Stimulated activated CD8-positive, alpha-beta memory T cell treated with anti-CD3 and anti-CD28 coated beads, Interleukin-15, amount 100 ng/mL, for 1 hour (primary cell): ENCODE results near the gene RNF113B.

Source experiments
- DNase-seq: peaks from one replicate; pipeline ENCODE4 v3.0.0-alpha.2; 2020; ENCODE audit warnings: low read depth

Gene RNF113B

DNA sequence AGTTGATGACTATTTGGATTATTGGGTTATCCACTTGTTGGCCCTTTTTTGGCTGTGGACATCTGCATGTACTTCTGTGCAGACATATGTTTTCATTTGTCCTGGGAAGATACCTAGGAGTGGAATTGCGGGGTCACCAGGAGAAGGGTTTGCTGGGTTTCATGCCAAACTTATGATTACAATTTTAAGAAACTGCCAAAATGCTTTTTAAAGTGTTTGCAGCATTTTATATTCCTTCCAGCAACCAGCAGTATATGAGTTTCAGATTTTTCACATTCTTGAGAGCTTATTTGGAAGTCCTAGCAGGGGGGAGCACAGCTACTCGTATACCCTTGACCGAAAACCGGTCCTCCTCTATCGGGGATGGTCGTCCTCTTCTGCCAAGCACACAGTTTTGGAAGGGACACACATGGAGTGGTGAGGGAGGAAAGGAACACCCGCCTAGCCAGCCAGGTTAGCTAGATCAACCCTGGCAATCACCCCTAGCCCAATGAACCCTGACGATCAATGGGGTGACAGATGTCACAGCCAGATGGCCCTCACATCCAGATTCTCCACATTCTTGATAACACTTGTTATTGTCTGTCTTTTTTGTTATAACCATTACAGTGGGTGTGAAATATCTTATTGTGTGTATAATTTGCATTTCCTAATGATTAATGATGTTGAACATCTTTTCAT is 26.7 kb upstream of the RNF113B start:
- DNase-seq, result no peak

DNA sequence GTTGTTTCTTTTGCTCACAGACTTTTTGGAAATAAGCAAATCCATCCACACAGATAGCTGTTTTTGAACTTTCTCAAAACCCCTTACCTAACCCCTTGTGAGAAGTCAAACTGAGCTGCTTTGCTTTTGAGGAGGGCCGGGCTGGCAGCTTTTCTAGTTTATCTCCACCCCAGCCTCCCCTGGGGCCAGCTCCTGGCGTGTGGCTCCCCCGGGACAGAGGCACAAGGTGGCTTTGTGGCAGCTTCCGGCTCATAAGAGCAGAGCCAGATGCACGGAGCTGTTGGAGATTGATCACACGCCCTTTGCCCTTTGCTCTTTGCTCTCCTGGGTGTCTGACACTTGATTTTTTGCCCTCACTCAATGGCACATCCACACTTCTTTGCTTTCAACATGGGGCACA is 24.9 kb upstream of the RNF113B start:
- no peak for DNase-seq

DNA sequence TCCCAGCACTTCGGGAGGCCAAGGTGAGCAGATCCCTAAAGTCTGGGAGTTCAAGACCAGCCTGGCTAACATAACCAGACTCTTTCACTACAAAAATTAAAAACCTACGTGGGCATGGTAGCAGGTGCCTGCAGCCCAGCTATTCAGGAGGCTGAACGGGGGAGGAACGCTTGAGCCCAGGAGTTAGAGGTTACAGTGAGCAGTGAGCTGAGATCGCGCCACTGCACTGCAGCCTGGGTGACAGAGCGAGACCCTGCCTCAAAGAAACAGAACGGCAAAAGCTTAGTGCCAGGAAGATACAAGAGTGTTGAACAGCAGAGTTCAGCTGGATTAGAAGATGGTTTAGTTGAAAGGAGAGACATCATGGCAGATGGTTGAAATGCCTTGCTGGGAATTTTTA is 24.1 kb upstream of the RNF113B start:
- no peak for DNase-seq

DNA sequence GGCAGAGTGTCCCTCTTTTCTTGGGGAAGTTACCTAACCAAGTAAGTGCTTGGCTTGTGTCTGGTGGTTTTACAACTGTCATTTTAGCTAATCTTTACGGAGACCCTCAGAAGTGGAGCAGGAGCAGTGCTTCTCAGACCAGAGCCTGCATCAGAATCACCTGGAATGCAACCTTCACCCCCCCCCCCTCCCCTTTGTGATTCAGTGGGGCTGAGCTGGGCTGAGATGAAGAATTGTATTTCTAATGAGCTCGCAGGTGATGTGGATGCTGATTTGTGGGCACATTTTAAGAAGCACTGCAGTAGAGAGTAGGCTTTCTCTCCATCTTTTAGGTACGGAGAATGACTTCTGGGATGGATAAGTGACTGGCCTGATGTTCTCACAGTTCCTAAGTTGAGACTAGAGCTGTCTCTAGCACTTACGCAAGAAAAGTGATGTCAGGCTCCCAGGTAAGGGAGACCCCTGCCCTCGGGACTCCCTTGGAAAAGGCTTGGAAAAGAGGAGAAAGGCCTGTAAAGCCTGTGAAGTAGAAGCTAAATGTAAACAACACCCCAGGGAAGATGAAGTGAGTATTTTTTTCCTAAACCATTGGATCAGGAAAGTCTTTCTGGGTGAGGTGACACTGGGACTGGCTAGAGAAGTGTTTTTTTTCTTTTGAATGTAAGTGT is 23.3 kb upstream of the RNF113B start:
- DNase-seq, result no peak

DNA sequence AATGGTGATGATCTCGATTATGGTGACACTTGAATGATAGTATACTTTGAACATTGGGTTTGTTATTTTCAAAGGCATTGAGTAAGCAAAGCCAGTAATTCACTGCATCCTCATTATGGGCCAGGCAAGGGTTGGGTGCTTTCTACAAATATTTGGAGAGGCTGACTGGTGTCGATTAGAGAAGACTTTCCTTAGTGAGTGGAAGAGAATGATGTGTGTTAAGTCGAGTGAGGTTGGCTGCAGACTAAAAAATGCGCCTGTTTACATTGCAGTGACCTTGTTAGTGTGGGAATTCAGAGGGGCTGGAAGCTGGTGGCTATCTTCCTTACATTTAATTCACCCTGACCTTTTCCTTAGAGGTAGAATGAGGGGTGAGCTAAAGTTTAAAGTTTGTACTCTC is 22.4 kb upstream of the RNF113B start:
- no peak for DNase-seq

DNA sequence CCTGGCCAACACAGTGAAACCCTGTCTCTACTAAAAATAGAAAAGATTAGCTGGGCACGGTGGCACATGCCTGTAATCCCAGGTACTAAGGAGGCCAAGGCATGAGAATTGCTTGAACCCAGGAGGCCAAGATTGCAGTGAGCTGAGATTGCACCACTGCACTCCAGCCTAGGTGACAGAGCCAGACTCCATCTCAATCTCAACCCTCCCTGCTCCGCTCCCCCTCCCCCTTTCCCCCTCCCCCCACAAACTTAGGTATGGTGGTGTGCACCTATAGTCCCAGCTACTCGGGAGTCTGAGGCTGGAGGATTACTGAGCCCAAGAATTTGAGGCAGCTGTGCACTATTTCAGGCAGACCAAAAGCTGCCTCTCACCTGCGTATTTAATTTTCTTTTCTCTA is 21.6 kb upstream of the RNF113B start:
- DNase-seq, result no peak

DNA sequence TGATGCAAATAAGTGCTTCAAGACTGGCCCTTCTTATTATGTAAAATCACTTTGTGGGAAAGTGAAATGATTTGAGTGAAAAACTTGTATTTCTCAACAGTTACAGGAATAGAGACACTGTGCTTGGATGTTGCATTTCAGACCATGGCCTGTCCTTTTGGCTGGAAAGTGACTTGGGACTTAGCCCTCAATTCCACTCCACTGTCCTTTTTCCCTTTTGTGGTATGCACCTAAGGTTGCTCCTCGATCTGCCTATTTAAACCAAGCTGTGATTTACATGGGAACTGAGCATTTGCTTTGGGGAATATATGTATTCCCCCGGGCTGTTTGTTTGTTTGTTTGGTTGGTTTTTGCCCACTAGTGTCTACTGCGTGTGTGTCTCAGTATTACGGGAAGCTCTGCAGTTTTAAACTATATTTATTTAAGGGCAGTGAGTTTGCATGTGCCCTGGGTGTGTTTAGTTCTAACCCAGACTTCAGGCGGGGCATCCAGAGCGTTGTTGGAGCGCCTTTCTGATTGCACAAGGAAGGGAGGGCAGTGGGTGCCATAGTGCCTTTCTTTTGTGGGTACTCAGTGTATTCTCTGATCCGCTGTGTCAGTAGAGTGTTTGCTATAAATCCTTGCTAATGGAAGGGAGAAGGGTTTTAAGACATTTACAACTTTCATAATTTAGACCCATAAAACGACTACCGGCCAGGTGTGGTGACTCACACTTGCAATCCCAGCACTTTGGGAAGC is 18.2 kb upstream of the RNF113B start:
- no peak for DNase-seq

DNA sequence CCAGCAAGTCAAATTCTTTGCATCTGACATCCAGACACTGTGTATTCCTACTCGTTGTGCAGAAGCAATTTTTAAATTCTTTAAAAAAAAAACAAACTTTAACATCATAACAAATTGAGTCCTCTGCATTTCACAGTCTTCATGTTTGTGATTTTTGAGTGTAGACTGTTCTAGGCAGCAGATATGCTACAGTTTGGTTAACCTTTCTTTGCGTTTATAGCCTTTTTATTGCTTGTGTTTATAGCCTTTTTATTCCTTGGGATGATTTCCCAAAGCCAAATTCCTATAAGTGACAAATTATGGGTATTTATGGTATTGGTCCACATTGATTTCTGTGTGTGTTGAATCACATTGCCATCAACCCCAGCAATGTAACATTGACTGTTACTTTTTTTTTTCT is 14.9 kb upstream of the RNF113B start:
- DNase-seq, result no peak

DNA sequence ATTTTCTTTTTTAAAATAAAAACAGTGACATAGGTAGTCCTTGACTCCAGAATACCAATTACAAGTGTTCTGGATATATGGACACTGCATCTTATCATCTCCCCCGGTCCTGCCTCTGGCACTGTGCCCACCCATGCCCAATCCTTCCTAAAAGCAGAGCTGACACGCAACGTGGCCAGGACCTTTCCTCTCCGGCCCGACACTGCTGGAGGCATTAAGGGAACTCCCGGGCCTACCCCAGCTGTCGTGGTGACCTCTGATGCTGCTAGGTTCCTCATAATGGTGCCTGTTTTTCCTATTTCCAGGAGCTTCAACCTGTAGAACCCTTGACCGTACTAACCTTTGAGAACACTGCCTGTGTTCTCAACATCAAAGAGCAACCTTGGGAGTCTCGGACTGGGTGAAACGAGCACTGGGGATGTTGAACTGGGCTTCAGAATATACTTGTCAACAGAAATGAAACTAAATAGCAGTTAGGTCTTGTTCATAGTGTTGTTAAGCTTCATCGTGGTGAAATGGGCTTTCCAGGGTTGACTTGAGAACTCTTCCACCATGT is 13.9 kb upstream of the RNF113B start:
- no peak for DNase-seq

DNA sequence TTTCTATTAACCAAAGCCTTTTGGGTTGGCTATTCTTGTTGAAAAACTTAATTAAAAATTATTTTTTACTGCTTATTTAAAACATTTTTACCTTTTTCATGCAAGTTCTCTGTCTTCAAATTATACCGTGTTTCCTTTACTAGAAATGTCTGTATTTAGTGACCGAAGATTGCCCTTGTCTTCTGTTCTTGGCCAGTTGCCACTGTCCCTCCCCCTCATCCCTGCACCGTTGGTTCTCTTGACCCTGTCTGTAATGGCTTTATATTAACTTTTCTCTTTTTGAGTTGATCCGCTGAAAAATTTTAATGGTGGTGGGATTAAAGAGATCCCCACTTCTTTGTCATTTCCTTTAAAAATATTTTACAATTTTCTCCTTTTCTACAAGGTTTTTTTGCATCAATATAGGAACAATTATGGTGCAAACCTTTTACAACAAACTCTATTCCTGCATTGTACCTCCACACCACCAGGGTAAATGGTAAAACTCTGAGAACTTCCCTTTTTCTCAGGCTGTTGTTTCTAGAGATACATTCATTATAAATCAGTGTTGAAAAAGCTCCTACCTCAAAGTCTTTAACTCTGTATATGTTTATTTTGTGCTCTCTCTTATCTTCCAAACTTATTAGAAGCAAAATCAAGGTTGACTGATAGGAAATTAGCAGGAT is 12.9 kb upstream of the RNF113B start:
- DNase-seq, result no peak

DNA sequence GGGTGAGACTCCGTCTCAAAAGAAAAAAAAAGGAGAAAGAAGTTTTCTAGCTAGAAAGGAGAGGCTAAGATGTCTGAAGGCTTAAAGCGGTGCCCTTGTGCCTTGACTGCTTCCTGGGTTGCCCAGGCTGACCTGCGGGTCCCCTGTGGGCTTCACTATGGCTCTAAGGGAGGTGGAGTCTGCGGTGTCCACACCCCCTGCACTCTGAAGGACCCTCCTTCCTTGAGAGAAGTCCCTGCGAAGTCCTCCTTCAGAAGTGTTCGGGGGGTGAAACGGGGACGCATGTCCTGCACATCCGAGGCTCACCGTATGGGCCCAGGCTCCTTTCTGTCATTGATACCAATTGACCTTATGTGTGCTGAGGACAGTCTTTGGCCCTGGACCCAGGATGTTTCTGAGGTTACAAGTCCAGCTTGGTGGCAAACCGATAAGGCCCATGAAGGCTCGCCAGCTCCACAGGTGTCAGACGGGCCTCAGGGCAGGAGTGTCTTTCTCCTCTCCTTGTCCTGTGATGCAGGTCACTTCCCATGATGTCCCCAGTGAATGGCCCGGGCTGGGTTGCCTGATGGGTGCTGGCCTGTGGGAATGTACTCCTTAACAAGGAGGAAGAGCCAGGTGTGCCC is 11.6 kb upstream of the RNF113B start:
- no peak for DNase-seq

DNA sequence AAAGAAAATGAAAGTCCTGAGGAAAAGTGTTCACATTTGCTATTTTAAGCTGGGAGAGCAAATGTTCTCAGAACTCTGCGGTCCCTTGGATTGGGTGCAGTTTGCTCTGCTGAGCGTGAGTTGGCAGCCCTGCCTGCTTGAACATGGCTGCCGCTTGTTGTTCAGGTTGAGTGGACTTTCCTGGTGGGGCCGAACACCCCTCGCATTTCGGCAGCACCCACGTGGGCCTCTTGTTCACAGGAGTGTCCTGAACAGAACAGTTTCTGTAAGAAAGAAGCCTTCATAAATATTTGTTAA is 10.8 kb upstream of the RNF113B start:
- DNase-seq, result no peak

DNA sequence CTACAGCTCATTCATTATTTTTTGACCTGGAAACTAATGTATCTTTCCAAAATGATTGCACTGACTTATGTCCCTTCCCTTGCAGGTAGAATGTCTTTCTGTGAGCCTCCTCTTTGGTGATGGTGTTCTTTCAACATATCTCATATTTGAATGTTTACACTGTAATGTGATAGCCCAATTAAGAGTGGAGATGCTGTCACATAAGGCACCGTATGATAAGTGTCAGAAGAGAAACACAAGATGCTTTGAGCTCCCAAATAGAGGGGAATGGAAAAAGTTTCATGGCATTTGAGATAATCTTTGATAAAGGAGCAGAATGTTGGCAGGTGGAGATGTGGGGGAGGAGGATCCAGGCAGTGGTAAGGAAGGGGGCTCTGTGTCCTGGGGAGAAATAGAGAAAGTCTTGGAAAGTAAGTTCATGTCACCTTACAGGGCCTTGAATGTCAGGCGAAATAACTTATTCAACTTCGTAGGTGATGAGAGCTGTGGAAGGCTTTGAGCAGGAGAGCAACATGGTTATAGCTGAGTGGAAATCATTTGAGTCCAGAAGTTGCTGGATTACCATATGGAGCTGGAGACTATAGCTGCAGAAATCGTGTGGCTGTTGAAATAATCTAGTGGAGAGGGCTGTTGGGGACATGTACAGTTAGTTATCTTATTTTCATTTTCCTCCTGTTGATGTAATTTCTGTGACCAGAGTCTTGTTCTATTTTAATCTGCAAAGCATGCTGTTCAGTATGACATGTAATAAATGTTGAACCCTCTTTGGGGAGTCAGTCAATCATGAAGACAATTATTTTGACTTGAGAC is 10.3 kb upstream of the RNF113B start:
- no peak for DNase-seq

DNA sequence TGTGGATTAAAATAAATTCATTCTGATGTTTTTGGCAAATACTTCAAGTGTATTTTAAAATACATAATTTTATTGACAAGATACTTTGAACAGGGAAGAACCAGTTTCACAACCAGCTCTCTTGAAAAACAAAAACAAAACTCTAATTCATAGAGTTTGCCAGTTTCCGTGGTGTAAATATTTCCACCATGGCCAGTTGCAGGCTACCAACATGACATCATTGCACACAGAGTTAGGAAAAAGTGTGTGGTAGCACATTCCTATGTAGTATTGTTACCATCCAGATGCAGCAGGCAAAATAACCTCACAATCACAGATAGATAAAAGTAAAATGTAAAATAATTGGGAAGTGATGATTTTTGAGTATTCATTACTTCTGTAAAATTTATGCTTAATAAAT is 7.7 kb upstream of the RNF113B start:
- no peak for DNase-seq

DNA sequence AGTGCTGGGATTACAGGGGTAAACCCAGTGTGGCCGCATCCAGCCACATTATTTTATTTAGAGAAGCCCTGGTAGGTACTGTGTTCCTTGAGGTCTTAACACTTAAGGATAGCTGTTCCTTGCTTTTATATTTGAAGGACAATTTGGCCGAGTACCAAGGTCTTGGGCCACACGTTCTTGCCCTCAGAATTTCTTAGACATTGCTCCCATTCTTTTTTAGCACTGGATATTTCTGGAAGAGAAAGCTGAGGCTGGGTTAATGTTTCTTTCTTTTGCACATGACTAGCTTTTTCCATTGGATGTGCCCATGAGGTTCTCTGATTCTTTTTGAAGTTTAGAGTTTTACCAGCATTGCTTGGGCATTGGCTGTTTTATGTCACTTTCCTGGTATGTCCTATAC is 5.5 kb upstream of the RNF113B start:
- no peak for DNase-seq

DNA sequence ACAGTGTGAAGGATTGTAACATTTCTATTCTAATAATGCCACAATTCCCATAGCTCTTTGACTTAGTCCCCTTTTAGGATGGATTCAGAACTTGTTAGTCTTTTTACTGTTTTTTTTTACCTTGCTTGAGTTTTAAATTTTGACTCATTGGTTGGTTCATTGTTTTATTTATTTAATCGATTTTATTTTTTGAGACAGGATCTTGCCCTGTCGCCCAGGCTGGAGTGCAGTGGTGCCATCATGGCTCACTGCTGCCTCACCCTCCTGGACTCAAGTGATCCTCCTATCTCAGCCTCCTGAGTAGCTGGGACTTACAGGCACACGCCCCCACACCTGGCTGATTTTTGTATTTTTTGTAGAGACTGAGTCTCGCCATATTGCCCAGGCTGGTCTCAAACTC is 5.1 kb upstream of the RNF113B start:
- no peak for DNase-seq

DNA sequence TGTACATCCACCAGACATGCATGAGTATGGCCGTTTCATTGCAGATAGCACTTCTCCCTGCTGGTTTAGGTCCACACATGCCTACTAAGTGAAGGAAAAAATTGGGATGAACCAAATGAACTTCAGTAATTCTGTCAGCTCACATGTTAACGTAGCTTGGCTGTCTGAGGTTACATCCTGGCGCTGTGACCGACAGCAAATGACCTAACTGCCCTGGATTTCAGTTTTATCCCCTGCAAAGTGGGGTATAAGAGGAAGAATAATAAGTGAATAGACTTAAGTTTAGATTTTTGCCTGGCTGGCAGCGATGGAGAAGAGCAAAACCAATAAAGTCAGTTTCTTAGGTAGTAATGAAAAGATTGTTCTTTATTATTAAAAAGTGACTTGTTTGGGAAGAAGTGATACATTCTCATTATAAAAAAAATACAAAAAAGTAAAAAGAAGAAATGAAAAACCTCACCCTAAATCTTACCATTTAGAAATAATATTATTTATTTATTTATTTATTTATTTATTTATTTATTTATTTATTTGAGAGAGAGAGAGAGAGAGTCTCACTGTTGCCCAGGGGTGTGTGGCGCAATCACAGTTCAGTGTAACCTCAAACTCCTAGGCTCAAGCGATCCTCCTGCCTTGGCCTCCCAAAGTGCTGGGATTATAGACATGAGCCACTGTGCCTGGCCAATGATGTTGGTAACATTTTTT is 4.2 kb upstream of the RNF113B start:
- DNase-seq, result no peak

DNA sequence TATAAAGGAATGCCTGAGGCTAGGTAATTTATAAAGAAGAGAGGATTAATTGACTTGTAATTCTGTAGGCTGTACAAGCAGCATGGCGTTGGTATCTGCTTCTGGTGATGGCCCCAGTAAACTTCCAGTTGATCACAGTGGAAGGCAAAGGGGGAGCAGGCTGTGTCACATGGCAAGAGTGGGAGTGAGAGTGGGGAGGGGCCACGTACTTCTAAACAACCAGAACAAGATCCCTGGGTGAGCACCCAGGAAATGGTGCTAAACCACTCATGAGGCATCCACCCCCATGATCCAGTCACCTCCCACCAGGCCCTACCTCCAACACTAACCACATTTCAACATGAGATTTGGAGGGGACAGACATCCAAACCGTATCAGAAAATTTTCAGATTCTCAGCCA is 3.0 kb upstream of the RNF113B start:
- DNase-seq, result no peak

DNA sequence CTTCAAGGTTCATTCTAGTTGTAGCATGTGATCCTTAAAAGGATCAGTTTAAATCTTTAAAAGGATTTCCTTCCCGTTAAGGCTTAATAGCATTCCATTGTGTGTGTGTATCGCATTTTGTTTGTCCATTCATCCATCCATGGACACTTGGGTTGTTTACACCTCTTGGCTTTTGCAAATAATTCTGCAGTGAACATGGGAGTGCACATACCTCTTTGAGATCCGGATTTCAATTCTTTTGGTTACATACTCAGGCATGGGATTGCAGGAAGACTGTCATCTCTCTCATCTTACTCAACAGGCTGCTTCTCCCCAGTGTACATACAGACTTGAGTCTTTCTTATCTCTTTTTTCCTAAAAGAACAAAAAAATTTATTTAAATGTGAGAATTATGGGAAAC is 1.2 kb downstream of the RNF113B start:
- no peak for DNase-seq

DNA sequence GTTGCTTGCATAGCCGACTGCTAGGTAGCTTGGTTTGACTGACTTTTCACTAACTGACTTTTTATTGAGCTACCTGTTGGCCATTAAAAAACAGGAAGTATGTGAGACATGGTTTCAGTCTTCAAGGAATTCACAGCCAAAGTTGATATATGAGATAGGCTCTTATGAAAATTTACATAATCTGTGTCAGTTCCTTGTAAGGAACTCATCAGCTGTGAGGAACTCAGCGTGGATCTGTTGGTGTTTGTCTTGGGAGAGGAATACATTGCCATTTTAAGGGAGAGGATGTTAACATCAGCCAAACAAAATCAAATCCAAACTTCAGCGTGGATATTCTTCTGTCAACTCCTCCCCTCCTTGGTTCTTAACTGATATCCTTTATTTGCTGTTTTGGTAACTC is 2.0 kb downstream of the RNF113B start:
- no peak for DNase-seq

DNA sequence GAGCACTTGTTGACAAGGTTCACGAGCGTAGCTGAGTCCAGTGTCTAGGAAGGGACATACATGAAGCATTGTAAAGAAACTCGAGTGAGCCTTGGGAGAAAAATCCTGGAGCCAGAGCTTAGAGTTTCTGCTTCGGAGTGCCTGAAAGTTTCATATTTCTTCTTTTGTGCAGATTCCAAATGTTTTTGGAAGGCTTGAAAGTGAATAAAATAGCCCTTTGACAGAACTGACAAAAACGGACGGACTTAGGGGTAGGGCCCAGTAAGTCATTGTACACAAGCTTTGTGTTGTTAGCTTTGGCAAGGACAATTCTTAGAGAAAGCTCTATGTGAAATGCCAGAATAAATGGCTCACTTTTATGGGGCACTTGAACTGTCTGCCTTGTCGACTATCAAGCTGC is 2.8 kb downstream of the RNF113B start:
- no peak for DNase-seq
